GM19372 (cell line): ENCODE data around the gene FAM149A.

Source experiments
- ATAC-seq: cut with Tn5 transposase; IDR thresholded peaks from one replicate; pipeline ENCODE4 v1.9.1; 2021; ENCODE audit warnings: mild to moderate bottlenecking, low read depth, moderate library complexity; ENCODE audit not compliant: unreplicated experiment

FAM149A gene

DNA sequence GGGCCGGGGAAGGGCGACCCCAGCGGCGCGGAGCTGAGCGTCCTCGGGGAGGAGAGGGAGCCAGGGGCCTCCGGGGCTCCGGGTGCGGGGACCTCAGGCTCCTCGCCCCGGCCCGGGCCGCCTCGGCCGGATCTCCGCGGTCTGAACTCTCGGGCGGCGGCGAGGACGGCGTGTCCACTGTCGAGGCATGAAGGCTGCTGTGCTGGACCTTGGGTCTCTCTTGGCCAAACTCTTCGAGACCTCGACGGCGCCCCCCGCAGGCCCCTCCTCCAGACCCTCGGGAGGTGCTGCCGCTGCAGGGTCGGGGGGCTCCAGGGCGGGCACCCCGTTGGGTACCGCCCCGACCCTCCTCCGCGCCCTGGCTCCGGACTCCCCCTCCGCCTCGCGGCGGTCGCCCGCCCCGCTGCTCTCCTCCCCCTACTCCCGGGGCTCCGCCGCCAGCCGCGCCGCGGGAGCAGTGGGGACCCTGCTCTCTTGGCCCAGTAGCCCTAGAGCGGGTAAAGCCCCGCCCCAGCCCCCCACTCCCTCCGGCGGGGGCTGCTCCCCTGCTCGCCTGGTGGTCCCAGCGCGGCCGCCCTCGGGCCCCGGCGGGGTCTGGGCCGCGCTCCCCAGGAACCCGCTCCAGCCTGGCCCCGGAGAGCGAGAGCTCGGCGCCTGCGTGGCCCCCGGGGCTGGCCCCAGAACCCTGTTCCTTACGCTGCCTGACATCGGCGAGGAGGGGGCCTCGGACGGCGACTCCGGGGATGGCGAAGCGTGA, 564 bp downstream of the FAM149A start:
- ATAC-seq, result peak; percentile 31

DNA sequence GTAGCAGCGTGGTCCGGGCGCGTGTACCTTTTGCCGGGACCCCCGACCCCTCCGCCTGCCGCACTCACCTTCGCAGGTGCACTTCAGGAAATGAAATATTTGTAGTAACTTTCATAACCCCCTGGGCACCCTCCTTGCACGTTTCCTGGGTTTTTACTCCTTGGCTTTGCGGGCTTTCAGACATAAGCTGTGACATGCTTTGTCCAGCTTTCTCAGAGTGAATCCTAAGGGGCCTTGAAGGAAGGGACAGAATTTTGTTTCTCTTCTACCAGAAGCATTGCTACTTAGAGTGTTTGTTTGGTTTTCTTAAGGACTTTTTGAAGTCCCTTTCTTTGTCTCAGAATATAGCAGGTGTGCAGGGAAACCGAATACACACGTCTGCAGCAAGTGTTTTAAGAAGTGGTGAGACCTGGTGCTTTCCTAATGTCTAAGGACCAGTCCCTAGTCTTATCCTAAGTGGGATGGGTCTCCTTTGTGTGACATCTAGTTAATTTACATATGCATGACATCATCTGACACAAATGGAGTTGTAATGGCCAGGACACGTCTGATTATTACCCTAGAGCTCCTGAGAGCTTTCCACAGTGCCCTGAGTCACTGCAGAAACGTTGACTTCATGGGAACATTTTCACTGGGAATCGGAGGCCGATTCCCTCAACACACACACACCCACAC, 1.3 kb downstream of the FAM149A start:
- peak; percentile 18 for ATAC-seq

DNA sequence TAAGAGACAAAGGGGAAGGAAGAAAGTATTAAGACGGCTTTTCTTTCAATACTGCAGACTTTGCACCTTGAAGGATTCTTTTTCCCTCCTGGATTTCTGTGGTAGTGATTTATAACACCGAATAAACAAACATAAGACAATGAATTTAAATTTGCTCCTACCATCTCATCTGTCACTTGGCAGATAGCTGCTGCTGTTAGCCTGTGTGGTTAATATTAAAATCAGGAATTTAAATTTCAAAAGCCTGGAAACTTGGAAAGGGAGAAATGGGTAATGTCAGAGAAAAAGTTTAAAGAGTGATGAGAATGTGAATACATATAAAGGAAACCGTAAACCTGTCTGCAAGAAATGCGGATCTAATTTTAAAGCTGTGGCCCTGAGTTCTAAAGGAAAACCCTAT, 3.4 kb downstream of the FAM149A start:
- no peak for ATAC-seq

- ATAC-seq, result no peak
Observed at GRCh38 chr4:186108391-186108790, 3.9 kb downstream of the FAM149A start.

GRCh38 chr4:186109245-186109644, 4.7 kb downstream of the FAM149A start:
- ATAC-seq, result no peak

DNA sequence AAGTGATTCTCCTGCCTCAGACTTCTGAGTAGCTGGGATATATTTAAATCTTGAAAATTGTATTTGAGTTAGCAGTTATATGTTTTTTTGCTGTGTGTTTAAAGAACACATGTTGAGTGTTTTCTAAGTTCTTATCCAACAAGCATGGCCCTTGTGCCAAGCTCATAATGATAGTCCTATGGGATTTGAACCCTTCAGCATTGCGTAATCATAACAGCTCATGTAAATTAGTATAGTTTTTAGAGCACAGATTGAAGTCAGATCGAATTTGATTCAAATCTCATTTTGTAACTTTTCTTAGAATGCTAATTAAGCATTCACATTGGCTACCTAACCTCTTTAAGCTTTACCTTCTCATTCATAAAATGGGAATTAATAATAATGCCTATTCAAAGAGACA, 12.2 kb downstream of the FAM149A start:
- no peak for ATAC-seq

- no peak for ATAC-seq
Observed at GRCh38 chr4:186118582-186118981, 14.1 kb downstream of the FAM149A start.

DNA sequence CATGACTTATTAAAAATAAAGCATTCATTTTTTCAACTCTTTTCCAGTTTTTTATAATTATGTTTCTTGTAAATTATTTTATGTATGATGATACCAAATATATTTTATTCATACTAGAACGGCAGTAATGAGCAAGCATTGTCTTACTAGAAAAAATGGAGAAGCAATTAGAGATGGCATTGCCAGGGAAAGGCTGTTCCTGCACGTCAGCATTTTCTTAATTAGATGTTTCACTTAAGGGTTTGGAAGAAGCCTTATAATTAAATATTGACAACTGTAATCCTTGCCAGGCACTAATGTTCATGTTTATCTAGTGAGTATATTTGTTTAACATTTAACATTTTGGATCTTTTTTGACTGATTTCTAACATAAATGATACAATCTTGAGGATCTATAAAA, 16.6 kb downstream of the FAM149A start:
- no peak for ATAC-seq

GRCh38 chr4:186128842-186129241, 24.3 kb downstream of the FAM149A start:
- ATAC-seq, result no peak

DNA sequence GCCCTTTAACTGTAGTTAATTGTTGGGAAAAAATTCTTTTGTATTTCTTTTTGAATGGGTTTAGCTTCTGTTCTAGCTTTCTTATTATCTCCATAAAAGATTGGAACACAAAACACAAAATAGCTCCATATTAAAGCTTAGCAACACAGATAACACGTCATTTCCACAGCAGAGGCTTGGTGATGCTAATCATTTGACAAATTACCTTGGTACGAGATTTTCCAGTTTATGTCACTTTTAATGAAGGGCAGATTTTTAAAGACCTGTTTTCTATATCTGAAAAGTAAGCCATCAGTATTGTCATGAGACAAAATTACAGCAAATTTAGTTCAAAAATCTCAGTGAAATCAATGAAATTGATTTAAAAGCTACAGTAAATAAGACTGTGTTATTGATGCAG, 27.4 kb downstream of the FAM149A start:
- no peak for ATAC-seq

- ATAC-seq, result no peak
Observed at GRCh38 chr4:186132577-186133242, 28.2 kb downstream of the FAM149A start.

GRCh38 chr4:186134257-186134656, 29.8 kb downstream of the FAM149A start:
- peak; percentile 97 for ATAC-seq

DNA sequence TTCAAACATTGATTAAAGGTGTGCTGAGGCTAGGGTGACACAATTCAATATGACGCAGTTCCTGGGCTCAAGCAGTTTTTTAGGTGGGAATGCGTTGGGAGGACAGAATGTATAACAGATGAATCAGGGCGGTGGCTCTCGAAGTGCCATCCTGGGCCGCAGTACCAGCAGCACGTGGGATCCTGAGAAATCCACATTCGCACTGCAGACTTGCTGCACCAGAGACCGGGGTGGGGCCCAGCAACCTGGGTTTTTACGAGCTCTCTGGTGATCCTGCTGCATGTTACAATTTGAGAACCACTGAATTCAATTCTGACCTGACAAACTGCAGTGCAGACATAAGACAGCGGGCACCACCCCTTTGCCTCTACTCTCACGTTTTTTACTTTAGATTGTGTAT, 30.4 kb downstream of the FAM149A start:
- no peak for ATAC-seq

DNA sequence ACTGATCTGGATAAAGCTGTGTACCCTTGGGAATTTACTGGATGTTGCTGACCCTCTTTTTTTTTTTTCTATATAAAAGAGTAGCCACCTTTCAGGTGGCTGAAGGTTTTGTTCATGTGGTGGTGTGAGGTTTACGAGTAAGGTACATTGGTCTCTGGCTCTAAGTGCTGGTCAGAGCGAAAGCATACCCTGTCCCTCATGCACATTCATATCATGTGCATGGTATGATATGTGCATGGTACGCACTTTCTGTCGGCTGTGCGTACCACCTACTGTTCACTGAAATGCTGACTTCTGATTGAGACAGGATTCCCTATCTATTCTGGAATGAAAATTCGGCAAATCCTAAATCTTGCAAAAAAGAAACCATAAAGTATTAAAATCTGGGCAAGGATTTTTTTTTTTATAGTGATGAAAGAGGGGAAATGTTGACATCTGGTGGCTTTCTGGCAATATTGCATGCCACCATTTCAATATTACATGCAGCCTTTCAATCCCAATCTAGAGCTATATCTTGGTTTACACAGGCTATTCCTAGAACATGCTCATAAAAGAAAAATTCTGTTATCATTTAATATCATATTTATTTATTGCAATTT, 32.8 kb downstream of the FAM149A start:
- no peak for ATAC-seq

DNA sequence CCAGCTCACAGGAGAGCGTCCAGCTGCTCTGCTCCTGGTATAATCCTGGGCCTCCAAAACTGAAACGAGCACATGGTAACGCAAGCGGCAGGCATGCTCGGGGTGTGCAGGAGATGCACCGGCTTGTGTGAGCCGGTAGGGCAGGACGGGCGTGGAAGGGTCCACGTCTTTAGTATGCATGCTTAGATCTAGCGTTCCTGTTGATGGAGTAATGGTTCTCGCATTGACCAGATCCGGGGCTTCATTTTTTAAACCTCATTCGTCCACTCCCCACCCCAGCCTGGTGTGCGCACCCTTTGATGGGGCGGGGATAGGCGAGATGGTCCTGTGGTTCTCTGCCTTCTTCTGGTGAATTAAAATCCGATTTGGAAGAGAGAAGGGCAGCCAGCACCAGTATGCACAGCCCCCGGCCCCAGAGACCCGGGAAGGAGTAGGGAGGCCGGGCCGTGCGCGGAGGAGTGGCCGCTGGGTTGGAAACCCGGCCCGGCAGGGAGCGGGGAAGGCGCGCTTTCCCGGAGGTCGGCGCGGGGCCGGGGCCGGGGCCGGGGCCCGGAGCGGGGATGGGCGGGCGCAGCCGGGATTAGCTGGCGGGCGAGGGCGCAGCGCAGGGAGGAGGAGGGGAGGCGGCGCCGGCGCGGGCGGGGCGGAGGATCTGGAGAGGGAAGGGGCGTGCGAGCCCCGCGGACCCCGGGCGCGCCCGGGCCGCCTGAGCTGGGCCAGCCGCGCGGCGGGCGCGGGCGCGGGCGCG, 39.9 kb downstream of the FAM149A start:
- peak; percentile 45 for ATAC-seq

DNA sequence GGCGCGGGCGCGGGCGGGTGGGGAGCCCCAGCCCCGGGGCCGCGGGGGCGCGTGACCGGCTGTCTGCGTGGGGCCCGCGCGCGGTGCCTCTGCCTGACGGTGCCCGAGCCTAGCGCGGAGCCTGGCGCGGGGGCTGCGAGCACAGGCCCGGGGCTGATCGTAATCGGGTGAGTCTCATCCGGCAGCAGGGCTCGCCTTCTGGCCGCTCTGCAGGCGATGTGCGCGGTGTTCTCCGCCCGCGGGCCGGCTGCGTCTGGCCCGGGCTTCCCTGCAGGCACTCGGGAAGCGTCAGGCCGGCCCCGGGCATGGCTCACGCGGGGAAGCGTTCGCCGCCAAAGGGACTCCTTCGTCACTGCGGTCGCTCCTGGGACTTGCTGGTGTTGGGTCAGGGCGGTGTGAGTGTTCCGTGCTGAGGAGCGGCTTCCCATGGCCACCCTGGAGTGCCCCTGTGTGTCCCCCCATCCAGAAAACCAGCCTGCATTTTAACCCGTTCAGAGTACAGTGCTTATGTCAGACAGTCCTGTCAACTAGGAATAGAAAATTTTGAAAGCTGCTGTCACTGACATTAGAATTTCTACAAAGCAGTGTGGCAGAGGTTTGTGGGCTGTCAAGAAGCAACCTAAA, 40.6 kb downstream of the FAM149A start:
- peak; percentile 37 for ATAC-seq

DNA sequence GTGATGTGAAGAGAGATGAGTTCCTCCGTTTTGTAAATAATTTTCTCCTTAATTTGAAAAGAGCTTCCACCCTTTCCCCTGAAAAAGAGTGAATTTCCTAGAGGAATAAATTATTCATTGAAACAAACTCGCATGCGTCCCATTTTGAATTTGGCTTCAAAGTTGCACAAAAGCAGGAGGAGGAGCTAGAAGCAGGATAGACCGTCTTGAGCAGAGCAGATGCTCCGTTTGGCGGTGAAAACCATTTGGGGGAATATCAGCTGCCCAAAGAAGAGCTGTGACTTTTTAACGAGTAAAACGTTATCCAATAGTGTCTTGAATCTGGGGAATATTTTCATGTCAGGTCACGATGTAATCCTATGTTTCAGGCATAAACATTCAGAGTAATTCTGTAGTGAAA, 42.0 kb downstream of the FAM149A start:
- no peak for ATAC-seq

DNA sequence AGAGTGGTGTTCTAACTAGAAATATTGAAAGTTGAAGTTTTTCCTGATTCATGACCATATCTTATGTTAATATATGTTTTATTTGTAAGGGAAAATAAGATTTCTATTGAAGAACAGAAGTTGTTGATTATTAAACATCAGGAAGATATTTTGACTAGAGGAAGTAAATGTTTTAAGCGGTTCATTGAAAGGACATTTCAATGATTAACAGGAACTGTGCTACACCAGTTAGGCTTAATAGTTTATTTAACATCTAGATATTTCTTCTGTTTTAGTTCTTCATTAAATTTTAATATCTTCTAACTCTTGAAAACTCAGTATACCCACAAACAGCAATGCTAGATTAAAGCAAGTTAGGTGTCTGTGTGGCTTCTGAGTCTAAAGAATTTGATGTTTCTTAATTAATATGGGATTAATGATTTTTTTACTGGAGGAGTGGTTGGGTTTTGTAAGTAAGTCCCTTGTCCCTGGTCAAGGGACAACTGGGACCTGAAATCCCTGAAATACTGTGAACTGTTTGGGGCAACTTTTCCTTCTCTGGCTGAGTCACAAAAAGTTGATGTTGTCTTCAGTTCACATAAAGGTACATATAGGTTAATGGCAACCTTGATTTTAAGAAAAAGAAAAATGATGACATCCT, 44.0 kb downstream of the FAM149A start:
- ATAC-seq, result no peak

- ATAC-seq, result no peak
Observed at GRCh38 chr4:186149872-186150271, 45.4 kb downstream of the FAM149A start.

GRCh38 chr4:186150926-186151325, 46.4 kb downstream of the FAM149A start:
- ATAC-seq, result no peak
